ENCODE data around the gene HIPK1.
"Not testable (repeated sequence)": the region's sequence is repeated elsewhere in the genome, so short reads cannot be mapped to it uniquely, and the experiment has no call there.

The HIPK1 gene

DNA sequence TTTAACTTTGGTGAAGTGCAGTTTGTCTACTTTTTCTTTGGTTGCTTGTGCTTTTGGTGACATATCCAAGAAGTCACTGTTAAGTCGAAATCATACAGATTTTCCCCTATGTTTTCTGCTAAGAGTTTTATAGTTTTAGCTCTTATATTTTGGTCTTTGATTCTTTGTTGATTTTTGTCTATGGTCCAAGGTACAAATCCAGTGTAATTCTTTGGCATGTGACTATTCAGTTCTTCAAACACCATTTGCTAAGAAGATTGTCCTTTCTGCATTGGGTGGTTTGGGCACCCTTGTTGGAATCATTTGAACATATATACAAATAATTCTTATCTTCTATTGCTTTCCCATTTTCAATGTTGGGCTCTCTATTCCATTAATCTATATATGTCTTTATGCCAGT is 16.2 kb downstream of the HIPK1 start:
- DNase-seq (ENCODE audit: low read depth), result no peak

DNA sequence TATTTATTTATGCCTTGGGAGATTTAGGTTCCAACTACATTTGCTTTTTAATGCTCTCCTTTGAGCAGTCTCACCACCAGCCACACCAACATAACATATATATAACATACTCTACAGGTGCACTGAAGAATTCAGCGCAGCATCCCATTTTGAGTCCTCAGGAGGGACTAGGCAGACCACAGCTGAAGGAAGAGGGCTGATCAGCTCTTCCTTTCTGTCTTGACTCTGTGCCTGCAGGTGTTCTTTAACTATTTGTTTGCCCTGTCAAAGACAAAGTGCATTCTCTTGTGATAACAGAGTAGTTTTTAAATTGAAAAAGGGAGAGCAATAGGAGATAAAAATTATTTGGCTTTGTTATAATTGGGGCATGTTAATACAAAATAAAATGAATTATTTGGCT is 17.0 kb downstream of the HIPK1 start:
- DNase-seq (ENCODE audit: low read depth), result no peak

DNA sequence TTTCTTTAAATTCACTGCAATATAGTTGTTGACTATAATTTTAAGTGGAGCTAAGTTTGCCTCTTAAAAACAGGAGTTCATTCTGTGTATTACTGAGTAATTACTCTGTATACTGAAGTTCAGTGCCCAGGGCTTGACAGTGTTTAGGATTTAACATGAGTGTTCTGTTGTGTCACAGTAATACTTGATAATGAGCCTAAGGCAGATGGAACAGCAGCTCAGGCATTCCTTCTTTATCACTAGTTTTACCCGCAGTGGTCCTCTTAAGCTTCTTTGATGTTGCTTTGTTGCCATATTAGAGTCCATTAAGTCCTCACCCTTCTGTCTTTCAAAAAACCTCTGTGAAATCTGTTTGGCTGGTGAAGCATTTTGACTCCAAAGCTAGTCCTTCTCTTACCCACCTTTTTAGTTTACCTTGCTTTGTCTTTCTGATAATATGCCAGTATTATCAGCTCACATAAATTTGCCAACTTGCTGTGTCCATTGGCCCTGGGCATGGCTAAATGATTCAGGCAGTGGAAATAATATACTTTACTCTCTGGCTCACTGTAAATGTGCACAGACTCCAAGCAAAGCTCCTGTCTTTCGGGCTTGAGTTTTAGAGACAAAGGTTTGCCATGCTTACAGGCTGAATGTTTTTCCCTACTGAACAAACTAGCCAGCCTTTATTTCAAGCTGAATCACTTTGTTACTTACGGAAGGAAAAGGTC is 17.7 kb downstream of the HIPK1 start:
- DNase-seq (ENCODE audit: low read depth), result no peak

DNA sequence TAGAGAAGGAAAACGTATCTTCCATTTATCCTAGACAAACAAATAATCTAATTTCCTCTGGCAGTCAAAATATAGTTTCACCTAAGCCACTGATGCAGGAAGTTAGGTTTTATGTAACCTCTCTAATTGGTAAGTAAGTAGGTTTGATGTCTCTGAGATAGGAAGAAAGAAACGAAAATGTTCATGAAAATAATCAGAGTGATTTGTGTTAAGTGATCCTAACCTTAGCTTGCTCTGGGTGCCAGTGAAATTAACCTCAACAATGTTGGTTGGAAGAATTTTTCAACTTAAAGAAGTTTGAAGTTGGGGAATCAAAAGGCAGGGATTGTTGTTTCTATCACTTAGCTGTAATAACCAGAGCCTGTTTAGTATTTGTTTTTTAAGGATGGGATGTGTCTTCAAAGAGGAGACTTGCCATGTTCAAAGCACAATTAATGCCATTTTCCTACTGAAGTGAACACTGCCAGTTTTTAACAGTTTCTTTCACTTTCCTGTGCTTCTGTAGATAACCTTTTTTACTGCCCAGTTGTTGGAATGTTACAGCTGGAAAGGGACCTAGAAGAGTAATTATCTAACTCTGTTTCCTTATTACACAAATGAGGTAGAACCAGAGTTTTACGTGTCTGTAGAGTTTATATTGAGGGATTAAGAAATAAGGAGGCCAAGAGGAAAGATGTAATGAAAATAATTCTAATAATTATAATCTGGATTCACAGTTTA is 18.4 kb downstream of the HIPK1 start:
- DNase-seq (ENCODE audit: low read depth), result no peak

DNA sequence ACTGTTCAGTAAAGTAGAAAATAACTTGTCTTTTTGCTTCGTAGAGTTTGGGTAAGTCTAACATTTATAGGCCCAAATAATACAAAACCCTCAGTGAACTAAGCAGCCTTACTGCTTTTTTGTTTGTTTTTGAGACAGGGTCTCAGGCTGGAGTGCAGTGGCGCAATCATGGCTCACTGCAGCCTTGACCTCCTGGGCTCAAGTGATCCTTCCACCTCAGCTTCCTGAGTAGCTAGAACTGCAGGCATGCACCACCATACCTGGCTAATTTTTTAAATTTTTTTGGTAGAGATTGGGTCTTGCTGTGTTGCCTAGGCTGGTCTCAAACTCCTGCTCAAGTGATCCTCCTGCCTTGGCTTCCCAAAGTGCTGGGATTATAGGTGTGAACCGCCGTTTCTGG is 19.0 kb downstream of the HIPK1 start:
- DNase-seq (ENCODE audit: low read depth), result not testable (repeated sequence)

DNA sequence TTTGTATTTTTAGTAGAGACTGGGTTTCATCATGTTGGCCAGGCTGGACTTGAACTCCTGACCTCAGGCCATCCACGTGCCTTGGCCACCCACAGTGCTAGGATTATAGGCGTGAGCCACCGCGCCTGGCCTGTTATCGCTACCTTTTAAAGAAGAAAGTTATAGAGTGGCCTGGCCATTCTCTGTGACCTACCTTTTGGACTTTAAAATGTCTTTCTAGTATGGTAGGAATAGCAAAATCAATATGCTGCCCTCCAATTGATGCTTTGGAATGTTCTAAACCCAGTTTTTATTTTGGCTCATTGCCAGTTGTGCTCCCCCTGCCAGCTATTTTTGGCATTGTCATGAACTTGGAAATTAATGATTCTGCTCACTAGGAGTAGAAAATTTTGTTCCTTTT is 19.9 kb downstream of the HIPK1 start:
- DNase-seq (ENCODE audit: low read depth), result no peak

DNA sequence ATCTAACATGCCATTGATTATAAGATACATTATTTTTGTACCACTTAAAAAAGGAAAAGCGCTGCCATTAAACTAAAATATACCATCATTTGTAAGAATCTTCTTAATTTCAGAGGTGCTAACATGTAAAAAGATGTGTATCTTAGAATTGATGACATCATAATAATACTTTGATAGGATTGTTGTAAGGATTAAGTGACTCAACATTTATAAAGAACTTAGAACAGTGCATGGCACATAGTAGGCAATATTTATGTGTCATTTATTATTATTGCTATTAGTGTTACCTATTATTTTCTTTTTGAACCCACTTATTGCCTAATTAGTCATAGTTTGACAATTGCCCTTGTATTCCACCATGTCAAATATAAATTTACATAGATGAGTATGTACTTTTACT is 21.8 kb downstream of the HIPK1 start:
- DNase-seq (ENCODE audit: low read depth), result no peak

DNA sequence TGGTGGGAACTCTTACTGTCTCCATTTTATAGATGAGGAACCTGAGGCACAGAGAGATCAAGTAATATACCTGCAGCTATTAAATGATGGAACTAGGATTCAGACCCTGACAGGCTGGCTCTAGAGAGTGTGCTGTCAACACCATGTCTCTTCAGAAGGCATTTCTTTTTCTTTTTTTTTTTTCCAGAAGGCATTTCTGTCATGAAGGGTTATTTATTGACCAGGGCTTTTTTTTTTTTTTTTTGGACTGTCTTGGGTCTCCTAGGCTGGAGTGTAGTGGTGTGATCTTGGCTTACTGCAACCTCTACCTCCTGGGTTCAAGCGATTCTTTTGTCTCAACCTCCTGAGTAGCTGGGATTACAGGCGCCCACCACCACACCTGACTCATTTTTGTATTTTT is 22.6 kb downstream of the HIPK1 start:
- no peak for DNase-seq (ENCODE audit: low read depth)

DNA sequence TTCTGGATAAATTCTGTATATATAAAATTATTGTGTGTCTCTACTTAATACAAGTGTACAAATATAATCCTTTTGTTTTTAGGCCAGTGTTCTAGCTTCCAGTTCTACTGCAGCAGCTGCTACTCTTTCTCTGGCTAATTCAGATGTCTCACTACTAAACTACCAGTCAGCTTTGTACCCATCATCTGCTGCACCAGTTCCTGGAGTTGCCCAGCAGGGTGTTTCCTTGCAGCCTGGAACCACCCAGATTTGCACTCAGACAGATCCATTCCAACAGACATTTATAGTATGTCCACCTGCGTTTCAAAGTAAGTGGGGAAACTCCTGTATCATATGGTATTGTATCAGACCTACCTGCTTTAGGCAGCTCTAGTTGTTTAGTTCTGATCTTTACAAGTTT is 28.9 kb downstream of the HIPK1 start:
- DNase-seq (ENCODE audit: low read depth), result no peak

DNA sequence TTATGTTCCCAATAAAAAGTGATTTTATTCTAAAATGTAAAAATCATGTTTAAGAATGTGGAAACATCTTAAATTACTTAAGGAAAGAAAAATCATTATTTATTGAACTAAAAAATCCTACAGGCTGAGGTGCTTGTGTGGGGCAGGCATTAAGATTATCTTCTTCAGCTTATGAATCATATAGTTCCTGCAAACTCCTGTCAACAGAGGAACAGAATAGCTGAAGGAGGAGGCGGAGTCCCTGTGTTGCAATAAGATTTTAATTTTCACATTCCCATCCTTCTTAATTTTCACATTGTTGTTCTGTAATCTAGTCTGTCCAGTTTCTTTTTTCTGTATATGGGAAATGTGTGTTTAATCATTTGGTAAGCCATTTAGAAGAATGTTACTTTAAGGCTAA is 29.6 kb downstream of the HIPK1 start:
- no peak for DNase-seq (ENCODE audit: low read depth)

DNA sequence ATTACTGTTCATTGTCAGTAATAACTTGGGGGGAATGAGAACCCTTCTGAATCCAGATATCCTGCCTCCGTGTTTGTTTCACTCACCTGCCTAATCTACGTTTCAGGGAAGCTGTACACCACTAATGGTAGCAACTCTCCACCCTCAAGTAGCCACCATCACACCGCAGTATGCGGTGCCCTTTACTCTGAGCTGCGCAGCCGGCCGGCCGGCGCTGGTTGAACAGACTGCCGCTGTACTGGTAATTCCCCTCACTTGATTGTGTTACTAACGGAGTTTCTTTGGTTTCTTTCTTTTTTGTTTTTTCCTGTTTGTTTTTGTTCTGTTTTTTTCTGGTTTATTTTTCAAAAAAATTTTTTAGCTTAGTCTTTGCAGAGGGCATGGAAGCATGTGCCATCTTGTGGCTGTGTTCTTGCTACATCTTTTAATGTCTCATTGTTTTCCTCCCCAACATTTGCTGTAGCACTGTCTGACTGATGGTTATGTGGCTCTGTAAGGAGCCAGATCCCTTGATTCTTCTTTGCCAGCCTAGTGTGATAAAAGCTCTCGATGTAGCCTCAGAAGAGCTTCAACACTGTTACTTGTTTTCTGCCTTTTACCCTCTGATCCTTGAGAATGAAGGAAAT is 34.3 kb downstream of the HIPK1 start:
- DNase-seq (ENCODE audit: low read depth), result no peak

DNA sequence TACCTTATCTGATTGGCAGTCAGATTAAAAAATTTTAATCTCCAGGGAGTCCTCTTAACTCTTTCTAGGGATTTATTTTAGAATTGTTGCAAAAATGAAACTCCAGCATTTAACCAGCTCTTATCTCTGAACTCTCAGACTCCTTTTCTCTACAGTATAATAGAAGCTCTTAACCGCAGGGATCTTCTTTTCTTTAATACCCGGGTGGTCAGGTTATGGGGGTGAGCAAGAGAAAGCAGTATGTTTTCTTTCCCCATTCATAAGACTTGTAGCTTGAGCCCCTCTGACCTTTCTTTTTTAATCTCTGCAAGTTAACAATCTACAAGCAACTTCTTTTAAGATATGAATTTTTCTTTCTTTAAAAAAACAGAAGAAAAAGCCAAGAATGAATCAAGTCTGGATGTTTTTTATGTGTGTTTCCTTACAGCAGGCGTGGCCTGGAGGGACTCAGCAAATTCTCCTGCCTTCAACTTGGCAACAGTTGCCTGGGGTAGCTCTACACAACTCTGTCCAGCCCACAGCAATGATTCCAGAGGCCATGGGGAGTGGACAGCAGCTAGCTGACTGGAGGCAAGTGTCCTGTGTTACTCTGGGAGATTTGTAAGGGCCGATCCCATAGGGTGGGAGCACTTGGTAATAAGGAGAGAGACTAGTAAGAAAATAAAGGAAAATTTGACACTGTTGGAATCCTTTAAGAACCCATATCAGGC is 36.7 kb downstream of the HIPK1 start:
- DNase-seq (ENCODE audit: low read depth), result no peak

DNA sequence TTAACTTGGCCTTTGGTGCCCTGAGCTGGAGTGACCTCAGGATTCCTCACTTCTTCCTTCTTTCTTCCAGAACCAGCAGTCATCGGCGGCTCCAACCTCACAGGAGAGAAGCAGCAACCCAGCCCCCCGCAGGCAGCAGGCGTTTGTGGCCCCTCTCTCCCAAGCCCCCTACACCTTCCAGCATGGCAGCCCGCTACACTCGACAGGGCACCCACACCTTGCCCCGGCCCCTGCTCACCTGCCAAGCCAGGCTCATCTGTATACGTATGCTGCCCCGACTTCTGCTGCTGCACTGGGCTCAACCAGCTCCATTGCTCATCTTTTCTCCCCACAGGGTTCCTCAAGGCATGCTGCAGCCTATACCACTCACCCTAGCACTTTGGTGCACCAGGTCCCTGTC is 43.8 kb downstream of the HIPK1 start:
- DNase-seq (ENCODE audit: low read depth), result no peak

DNA sequence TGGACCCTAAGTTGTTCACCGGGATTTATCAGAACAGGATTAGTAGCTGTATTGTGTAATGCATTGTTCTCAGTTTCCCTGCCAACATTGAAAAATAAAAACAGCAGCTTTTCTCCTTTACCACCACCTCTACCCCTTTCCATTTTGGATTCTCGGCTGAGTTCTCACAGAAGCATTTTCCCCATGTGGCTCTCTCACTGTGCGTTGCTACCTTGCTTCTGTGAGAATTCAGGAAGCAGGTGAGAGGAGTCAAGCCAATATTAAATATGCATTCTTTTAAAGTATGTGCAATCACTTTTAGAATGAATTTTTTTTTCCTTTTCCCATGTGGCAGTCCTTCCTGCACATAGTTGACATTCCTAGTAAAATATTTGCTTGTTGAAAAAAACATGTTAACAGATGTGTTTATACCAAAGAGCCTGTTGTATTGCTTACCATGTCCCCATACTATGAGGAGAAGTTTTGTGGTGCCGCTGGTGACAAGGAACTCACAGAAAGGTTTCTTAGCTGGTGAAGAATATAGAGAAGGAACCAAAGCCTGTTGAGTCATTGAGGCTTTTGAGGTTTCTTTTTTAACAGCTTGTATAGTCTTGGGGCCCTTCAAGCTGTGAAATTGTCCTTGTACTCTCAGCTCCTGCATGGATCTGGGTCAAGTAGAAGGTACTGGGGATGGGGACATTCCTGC is 46.2 kb downstream of the HIPK1 start:
- no peak for DNase-seq (ENCODE audit: low read depth)

DNA sequence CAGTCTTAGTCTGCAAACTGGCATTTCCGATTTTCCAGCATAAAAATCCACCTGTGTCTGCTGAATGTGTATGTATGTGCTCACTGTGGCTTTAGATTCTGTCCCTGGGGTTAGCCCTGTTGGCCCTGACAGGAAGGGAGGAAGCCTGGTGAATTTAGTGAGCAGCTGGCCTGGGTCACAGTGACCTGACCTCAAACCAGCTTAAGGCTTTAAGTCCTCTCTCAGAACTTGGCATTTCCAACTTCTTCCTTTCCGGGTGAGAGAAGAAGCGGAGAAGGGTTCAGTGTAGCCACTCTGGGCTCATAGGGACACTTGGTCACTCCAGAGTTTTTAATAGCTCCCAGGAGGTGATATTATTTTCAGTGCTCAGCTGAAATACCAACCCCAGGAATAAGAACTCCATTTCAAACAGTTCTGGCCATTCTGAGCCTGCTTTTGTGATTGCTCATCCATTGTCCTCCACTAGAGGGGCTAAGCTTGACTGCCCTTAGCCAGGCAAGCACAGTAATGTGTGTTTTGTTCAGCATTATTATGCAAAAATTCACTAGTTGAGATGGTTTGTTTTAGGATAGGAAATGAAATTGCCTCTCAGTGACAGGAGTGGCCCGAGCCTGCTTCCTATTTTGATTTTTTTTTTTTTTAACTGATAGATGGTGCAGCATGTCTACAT is 47.6 kb downstream of the HIPK1 start:
- DNase-seq (ENCODE audit: low read depth), result no peak

DNA sequence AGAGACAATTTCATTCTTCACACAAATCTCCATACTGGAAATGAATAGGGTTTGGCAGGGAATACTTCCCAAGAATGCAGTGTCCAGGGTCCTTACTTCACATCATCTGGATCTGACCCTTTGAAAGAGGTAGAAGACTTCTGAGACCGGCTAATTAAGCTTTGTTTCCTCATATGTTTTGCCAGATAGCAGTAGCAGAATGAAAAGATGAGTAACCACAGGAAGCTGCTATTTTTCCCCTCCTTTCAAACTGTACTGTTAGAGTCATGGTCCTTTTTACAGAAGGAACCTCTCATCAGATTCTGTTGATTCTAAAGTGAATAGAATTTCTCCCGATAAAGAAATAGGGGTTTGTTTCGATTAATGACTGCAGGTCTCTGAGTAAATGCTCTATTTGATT is 48.8 kb downstream of the HIPK1 start:
- DNase-seq (ENCODE audit: low read depth), result no peak

DNA sequence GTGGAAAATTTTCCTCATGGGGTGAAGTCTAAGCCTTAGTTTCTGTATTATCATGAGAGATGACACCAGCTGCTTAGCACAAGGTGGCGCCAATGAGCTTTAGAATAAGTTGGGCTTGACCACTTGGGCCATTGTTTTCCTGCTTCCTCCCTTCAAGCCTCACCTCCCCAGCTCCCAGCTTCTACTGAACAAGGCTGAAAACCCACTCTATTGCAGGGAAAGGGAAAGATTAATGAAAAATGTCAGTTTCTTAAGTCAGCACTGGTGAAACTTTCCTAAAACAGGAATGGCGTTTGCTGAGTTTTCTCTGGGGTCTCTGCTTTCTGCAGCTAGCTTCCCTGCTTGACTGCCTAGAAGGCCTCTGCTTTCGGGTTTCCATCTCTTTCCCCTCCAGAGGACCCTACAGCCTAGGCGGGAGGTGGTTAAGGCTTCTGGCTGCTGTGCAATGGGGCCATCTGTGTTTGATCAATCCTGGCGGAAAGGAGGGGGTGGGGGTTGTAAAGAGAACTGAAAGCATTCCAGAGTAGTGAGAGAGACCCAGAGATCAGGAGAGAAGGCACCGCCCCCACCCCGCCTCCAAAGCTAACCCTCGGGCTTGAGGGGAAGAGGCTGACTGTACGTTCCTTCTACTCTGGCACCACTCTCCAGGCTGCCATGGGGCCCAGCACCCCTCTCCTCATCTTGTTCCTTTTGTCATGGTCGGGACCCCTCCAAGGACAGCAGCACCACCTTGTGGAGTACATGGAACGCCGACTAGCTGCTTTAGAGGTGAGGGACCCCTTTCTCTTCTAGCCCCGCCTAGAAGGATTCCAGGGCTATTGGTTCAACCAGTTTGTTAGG is 50.0 kb downstream of the HIPK1 start, which contains the start of gene OLFML3:
TSS of gene OLFML3 (plus strand) at position 612 of the 840 bp plus-strand sequence. CDS start at position 655, 43 bp downstream.
- DNase-seq (ENCODE audit: low read depth), result peak; percentile 85

DNA sequence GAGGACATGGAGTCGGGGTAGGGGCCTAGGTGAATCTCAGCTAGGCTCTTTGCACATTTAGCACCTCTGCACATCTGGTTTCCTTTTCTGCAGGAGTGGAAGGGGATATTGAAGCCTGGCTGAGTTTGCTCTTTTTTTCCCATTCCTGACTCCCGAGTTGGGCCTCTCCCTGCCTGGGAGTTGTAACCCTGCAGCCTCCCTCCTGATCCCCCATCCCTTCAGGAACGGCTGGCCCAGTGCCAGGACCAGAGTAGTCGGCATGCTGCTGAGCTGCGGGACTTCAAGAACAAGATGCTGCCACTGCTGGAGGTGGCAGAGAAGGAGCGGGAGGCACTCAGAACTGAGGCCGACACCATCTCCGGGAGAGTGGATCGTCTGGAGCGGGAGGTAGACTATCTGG is 51.0 kb downstream of the HIPK1 start:
- DNase-seq (ENCODE audit: low read depth), result no peak

DNA sequence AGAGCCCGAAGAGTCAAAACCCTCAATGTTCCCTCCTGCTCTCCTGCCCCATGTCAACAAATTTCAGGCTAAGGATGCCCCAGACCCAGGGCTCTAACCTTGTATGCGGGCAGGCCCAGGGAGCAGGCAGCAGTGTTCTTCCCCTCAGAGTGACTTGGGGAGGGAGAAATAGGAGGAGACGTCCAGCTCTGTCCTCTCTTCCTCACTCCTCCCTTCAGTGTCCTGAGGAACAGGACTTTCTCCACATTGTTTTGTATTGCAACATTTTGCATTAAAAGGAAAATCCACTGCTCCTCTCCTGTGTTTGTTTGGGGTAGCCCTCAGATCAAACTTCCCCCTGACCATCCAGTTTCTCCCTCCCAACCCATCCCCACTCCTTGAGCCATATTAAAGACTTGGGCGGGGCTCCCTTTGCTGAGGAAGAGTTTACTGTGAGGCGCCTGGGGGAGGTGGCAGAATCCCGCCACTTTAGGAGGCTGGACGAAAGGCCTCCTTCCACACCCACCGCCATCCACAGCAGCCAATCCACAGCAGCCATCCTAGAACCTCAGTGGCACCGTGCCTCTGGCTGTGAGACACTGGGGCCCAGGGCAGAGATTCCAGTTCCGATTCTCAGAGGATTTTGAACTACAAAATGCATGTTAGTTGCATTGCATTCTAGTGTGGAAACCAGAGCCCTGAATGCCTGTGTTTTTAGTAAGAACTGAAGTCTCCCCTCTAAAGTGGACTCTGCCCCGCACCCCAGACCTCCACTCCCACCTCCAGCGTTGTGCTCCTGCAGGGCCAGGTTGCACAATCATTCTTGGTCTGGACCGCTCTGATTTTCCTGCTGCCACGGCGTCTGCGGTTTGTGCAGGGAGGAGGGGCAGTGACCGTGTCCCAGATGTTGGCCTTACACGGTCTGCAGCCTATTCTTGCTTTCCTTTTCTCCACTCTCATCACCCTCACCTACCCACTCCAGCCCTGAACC is 53.1 kb downstream of the HIPK1 start:
- DNase-seq (ENCODE audit: low read depth), result no peak

All from HS-5 (cell line).